Measurements from ENCODE around the gene SLC16A11.
"Not testable (repeated sequence)": the region's sequence is repeated elsewhere in the genome, so short reads cannot be mapped to it uniquely, and the experiment has no call there.

Gene SLC16A11

GRCh38 chr17:7043497-7044198, at the start of gene SLC16A11:
SLC16A11 (minus strand) TSS chr17:7044092; CDS start chr17:7043513, 579 bp downstream.
- no peak for DNase-seq (ENCODE audit: low read depth in 2 of 2)

GRCh38 chr17:7091311-7092005, 47.6 kb upstream of the SLC16A11 start:
- not testable (repeated sequence) for DNase-seq (ENCODE audit: low read depth in 2 of 2)

GRCh38 chr17:7089570-7089969, 45.7 kb upstream of the SLC16A11 start:
- DNase-seq (ENCODE audit: low read depth in 2 of 2), result not testable (repeated sequence)

GRCh38 chr17:7088442-7088841, 44.5 kb upstream of the SLC16A11 start:
- DNase-seq (ENCODE audit: low read depth in 2 of 2), result not testable (repeated sequence)

- DNase-seq (ENCODE audit: low read depth in 2 of 2), result no peak
Measured at GRCh38 chr17:7084088-7084487, 40.2 kb upstream of the SLC16A11 start.

DNA sequence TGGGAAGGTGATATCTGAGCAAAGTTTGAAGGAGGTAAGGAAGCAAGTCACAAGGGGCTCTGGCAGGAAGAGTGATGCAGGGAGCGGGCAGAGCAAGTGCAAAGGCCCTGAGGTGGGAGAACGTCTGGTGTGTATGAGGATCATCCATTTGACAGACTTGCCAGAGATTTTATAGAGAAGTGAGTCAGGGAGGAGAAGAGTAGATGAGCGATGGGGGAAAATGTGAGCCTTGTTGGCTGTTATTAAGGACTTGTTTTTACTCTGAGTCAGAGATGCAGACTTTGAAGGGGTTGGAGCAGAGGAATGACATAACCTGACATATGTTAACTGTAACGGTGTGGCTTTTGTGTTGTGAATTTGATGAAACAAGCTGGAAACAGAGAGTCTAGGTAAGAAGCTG, 39.7 kb upstream of the SLC16A11 start:
- no peak for DNase-seq (ENCODE audit: low read depth in 2 of 2)

DNA sequence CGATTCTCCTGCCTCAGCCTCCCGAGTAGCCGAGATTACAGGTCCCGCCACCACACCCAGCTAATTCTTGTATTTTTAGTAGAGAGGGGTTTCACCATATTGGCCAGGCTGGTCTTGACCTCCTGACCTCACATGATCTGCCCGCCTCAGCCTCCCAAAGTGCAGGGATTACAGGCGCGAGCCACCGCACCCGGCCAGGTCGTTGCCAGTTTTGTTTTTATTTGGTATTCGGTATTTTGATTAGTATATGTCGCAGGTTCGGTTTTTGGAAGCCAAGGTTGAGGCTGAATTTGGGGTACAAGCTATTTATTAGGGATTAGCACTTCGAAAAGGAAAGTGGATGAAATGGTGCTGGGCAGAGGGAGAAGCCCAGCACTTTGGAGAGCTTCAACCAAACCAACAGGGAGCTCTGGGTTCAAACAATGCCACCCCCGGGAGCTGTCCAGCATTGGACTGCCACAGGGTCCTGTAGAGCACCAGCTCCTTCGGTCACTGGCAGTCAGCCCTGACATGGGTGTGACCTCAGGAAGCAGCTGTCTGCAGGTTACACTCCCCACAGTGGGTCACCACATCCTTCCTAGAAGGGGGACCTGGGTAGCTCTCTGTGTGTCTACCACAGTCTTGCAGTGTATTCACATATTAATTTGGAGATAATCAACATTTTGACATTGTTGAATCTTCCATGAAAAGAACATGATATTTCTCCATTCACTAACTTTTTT, 37.6 kb upstream of the SLC16A11 start:
- DNase-seq (ENCODE audit: low read depth in 2 of 2), result no peak

GRCh38 chr17:7080456-7081041, 36.7 kb upstream of the SLC16A11 start:
- DNase-seq (ENCODE audit: low read depth in 2 of 2), result no peak

GRCh38 chr17:7079581-7080455, 35.9 kb upstream of the SLC16A11 start, which contains the start of gene CLEC10A:
CLEC10A (minus strand) TSS chr17:7080251; CDS start chr17:7078812, 1,439 bp downstream.
- no peak for DNase-seq (ENCODE audit: low read depth in 2 of 2)

DNA sequence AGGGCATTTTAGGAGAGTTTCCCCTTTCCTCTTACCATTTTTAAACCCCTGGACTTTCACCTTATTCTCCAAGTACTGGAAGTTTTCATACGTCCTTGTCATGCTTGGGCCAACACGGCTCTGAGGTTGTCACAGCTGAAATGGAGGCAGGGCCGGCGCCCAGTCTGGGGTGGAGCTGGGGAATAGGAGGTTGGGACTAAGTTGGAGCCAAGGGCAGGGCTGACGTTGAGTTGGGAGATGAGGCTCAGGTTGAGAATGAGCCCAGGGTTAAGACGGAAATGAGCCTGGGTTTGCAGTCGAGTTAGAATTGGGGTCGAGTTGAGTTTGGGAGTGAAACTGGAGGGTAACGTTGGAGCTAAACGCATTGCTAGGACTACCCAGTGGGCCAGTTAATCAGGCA, 34.8 kb upstream of the SLC16A11 start:
- no peak for DNase-seq (ENCODE audit: low read depth in 2 of 2)

GRCh38 chr17:7077911-7078546, 34.1 kb upstream of the SLC16A11 start:
- no peak for DNase-seq (ENCODE audit: low read depth in 2 of 2)

- DNase-seq (ENCODE audit: low read depth in 2 of 2), result no peak
Measured at GRCh38 chr17:7074931-7075330, 31.0 kb upstream of the SLC16A11 start.

GRCh38 chr17:7072406-7072805, 28.5 kb upstream of the SLC16A11 start:
- DNase-seq (ENCODE audit: low read depth in 2 of 2), result no peak

DNA sequence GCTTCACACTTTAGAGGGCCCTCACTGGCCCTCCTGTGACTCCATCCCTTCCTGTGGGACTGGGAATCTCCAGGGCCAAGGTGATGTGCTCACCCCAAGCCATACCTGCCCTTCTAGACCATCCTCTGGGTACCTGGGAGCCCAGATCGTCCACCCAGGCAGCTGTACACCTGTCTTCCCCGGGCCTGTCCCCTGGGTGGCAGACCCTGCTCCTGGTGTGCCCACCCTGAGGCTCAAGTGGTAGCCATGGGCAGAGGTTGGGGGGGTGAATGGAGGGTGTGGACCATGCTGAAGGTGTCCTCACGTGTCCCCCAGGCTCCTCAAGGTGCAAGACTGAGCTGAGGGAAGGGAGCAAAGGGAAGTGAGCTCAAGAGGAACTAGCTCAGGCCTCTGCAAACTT, 26.8 kb upstream of the SLC16A11 start:
- DNase-seq (ENCODE audit: low read depth in 2 of 2), result no peak

DNA sequence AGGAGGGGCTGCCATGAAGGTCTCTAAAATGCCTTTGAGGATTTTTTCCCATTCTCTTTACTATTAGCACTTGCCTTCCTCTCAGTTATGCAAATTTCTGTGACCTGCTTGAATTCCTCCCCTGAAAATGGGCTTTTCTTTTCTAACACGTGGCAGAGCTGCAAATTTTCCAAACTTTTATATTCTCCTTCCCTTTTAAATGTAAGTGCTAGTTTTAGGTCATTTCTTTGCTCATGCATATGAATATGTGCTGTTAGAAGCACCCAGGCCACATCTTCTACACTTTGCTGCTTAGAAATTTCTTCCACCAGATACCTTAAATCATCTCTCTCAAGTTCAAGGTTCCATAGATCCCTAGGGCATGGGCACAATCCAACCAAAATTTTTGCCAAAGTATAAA, 24.4 kb upstream of the SLC16A11 start:
- no peak for DNase-seq (ENCODE audit: low read depth in 2 of 2)

DNA sequence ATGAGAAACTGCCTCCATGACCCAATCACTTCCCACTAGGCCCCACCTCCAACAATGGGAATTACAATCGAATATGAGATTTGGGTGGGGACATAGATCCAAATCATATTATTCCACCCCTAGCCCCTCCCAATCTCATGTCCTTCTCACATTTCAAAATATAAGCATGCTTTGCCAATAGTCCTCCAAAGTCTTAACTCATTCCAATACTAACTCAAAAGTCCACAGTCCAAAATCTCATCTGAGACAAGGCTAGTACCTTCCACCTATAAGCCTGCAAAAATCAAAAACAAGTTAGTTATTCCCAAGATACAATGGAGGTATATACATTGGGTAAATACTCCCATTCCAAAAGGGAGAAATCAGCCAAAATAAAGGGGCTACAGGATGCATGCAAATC, 23.3 kb upstream of the SLC16A11 start:
- no peak for DNase-seq (ENCODE audit: low read depth in 2 of 2)

- DNase-seq (ENCODE audit: low read depth in 2 of 2), result no peak
Measured at GRCh38 chr17:7064261-7064660, 20.4 kb upstream of the SLC16A11 start.

DNA sequence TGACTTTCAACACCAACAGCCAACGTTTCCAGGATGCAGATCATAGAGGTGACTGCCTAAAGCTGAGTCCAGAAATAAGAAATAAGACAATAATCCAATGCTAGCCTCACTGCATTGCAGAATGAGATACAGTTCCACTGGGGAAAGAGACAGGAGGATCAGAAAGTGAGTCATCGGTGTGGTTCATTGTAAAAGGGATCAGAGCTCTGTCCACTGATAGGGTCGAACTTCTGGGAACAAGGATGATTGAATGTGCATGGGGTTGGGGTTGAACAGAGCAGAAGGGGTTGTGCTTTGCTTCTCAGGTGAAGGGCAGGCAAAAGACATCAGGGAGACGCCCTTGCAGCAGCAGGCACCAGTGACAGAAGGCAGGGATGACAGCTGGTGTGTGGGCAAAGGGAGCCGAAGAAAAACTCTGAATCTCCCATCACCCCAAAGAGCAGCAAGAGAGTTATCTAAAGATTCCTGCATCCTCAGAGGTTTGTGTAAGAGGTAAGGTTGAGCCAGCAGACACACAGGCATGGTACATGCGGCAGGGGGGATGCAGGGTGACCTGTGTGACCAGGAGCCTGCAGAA, 19.7 kb upstream of the SLC16A11 start:
- DNase-seq (ENCODE audit: low read depth in 2 of 2), result no peak

DNA sequence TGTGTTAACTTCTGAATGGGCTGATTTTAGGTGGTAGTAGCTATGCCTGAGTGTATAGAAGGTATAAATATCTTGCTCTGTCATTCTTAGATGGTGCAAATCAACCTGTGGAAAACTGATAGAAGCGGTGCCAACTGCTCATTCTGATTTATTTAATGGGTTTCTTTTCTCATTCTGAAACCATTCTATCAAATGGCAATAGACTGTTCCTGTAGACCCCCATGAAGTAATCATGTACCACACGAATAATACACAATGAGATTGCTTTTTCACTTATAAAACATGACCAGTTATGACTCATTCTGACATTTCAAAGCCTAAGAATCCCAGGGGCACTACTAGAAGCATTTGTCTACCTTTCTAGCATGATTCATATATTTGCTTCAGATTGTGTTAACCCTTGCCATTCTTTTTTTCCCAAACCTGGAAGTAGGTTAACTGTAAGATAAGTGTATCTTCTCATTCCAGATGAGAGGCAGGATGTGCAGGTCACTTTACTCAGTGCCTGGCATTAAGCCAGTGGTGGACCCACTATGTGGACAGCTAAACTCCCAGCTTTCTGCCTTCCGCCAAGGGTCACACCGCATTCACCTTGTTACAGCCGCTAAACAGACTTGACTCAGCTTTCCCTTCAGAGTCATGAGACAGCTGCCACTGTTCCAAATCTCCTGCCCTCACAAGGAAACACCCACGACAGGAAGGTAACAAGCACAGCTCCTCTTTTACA, 16.4 kb upstream of the SLC16A11 start:
- peak in 1 of 2 donors; percentile 38 for DNase-seq (ENCODE audit: low read depth in 2 of 2)

Measured in activated CD4-positive, alpha-beta T cell treated with anti-CD3 and anti-CD28 coated beads for 24 hours (primary cell).